Peyer's patch (tissue), 4 donors: ENCODE measurements around the gene FBN1. TPM values are rescaled to one million over a fixed set of nuclear protein-coding genes. Genes with fewer than 3 reads are reported as not detected.

Experiments used
- DNase-seq, 3 donors: peaks; one replicate each; pipeline ENCODE4 v3.0.0-alpha.2; 2017 to 2019
- H3K27ac ChIP-seq, 4 donors: fragments of 200-600 bp; sonication (generic); one replicate each; pipeline ENCODE4 v1.5.1; 2016 to 2019
- H3K27me3 ChIP-seq, 2 donors: fragments of 200-600 bp; sonication (generic); one replicate each; pipeline ENCODE4 v1.5.1; 2019
- H3K36me3 ChIP-seq, 3 donors: fragments of 200-600 bp; sonication (generic); one replicate each; pipeline ENCODE4 v1.5.1; 2016 to 2019
- H3K4me1 ChIP-seq, 4 donors: fragments of 200-600 bp; sonication (generic); one replicate each; pipeline ENCODE4 v1.5.1; 2016 to 2019
- H3K4me3 ChIP-seq, 4 donors: fragments of 200-600 bp; sonication (generic); 1 replicate in 3 of 4; 2 replicates in 1 of 4; pipeline ENCODE4 v1.5.1; 2016 to 2019; ENCODE audit warnings: mild to moderate bottlenecking in 1 of 4
- H3K9me3 ChIP-seq, 4 donors: fragments of 200-600 bp; sonication (generic); one replicate each; pipeline ENCODE4 v1.5.1; 2016 to 2019; ENCODE audit warnings: mild to moderate bottlenecking in 1 of 4
- CTCF ChIP-seq, 6 experiments: fragments of 450-650 bp in 4 of 6; fragments of 200-600 bp in 2 of 6; sonication (generic) in 1 of 6; IDR thresholded peaks; one replicate each; pipeline ENCODE4 v1.5.1; 2017 to 2019; ENCODE audit warnings: antibody characterized with exemption in 6 of 6, mild to moderate bottlenecking in 3 of 6, moderate library complexity in 1 of 6
- POLR2A ChIP-seq, 2 donors: fragments of 450-650 bp; IDR thresholded peaks; one replicate each; pipeline ENCODE4 v1.5.1; 2017; ENCODE audit warnings: antibody characterized with exemption in 2 of 2, mild to moderate bottlenecking in 2 of 2, moderate library complexity in 2 of 2
- total RNA-seq, 4 donors: library from RNA; depleted of rRNA; stranded (reverse); fragments of >200 nt; gene quantifications; one replicate each; pipeline ENCODE4 v1.1.0, GENCODE V29; 2016

Gene FBN1
- total RNA-seq, 4 donors from 2014 or later = 21.4 to 257 (median 60.9) TPM

GRCh38 chr15:48520376-48521155 is 124.9 kb downstream of the FBN1 start:
- no peak for DNase-seq
- H3K9me3 ChIP-seq = no peaks in the 10 kb centered on the region
- TF ChIP-seq POLR2A (IDR thresholded peaks at IDR 0.05) (no peak), CTCF (IDR thresholded peaks at IDR 0.05) (no peak)

GRCh38 chr15:48516121-48516520 is 129.4 kb downstream of the FBN1 start:
- Histone ChIP-seq H3K4me3 (no peak overlapping the region), H3K27me3 (no peaks in the 10 kb centered on the region), H3K4me1 (no peaks in the 10 kb centered on the region), H3K27ac (no peak overlapping the region), H3K36me3 (no peaks in the 10 kb centered on the region), H3K9me3 (no peaks in the 10 kb centered on the region)
- DNase-seq = no peak
- TF ChIP-seq POLR2A (IDR thresholded peaks at IDR 0.05) (no peak), CTCF (IDR thresholded peaks at IDR 0.05) (no peak)

More at GRCh38 chr15:48520376-48521155, 124.9 kb downstream of the FBN1 start:
- Histone ChIP-seq H3K4me3 (no peak overlapping the region), H3K36me3 (no peaks in the 10 kb centered on the region), H3K4me1 (no peaks in the 10 kb centered on the region), H3K27ac (no peak overlapping the region), H3K27me3 (no peaks in the 10 kb centered on the region)

- H3K27ac ChIP-seq = no peak overlapping the region
- H3K4me1 ChIP-seq = no peaks in the 10 kb centered on the region
- no peak for DNase-seq
- H3K4me3 ChIP-seq = no peak overlapping the region
- no peaks in the 10 kb centered on the region for H3K9me3 ChIP-seq
- H3K27me3 ChIP-seq = no peaks in the 10 kb centered on the region
- H3K36me3 ChIP-seq = no peaks in the 10 kb centered on the region
- TF ChIP-seq POLR2A (IDR thresholded peaks at IDR 0.05) (no peak), CTCF (IDR thresholded peaks at IDR 0.05) (no peak)
Observed at GRCh38 chr15:48515500-48515899, 130.0 kb downstream of the FBN1 start.

GRCh38 chr15:48514103-48514816 is 131.2 kb downstream of the FBN1 start:
- no peak for TF ChIP-seq POLR2A (IDR thresholded peaks at IDR 0.05)
- TF ChIP-seq CTCF (IDR thresholded peaks at IDR 0.05) = no peak
- no peaks in the 10 kb centered on the region for H3K36me3 ChIP-seq
- H3K9me3 ChIP-seq = no peaks in the 10 kb centered on the region
- no peak overlapping the region for H3K27ac ChIP-seq
- no peaks in the 10 kb centered on the region for H3K27me3 ChIP-seq
- no peaks in the 10 kb centered on the region for H3K4me1 ChIP-seq
- no peak for DNase-seq
- H3K4me3 ChIP-seq = no peak overlapping the region

- Histone ChIP-seq H3K9me3 (no peaks in the 10 kb centered on the region), H3K27ac (no peak overlapping the region), H3K4me3 (no peak overlapping the region), H3K36me3 (no peaks in the 10 kb centered on the region), H3K4me1 (no peaks in the 10 kb centered on the region), H3K27me3 (no peaks in the 10 kb centered on the region)
- TF ChIP-seq POLR2A (IDR thresholded peaks at IDR 0.05) (no peak), CTCF (IDR thresholded peaks at IDR 0.05) (no peak)
- DNase-seq = no peak
Observed at GRCh38 chr15:48510976-48511375, 134.5 kb downstream of the FBN1 start.
